K562 (cell line): ENCODE data around the gene ALK. TPM values are rescaled to one million over a fixed set of nuclear protein-coding genes. Genes with fewer than 3 reads are reported as not detected.

ENCODE experiments used
- ATAC-seq: fragments of 200-7000 bp; cut with Tn5 transposase; 3 replicates; pipeline ENCODE4 v1.9.1; 2020; ENCODE audit warnings: moderate library complexity
- BruUV-seq: library from RNA; stranded (reverse); fragments of 400-500 nt; replicated peaks from 2 replicates; lab custom pipeline; 2021; lab: Mats Ljungman, UMichigan
- CTCF ChIA-PET: fragments of 300-600 bp; formaldehyde crosslinking; extraction: SDS; loops from one replicate; lab custom pipeline; 2021; ENCODE audit warnings: low intra/inter-chr PET ratio; lab: Yijun Ruan, JAX
- POLR2A ChIA-PET: fragments of 300-600, 350-650 bp; sonication (Branson Sonifier 250); formaldehyde crosslinking; extraction: SDS; loops from one replicate; lab custom pipeline; 2021; ENCODE audit warnings: antibody characterized with exemption, inconsistent platforms; lab: Yijun Ruan, JAX
- DNase-seq, 4 experiments: peaks; one replicate each; pipeline versions ENCODE4 v3.0.0 to v3.0.0-alpha.2; 2011 to 2018; ENCODE audit warnings: low spot score in 3 of 4, mixed read lengths in 3 of 4; ENCODE audit errors: extremely low read depth in 1 of 4
- FAIRE-seq: peaks from 2 replicates; lab custom pipeline; 2011; peaks lifted over from hg19 to GRCh38; lab: Jason Lieb, UNC
- H2AFZ ChIP-seq: 2 replicates; pipeline ENCODE4 v1.6.0; 2011; ENCODE audit warnings: low read depth, low read length, control low read depth, inconsistent platforms
- H3K27ac ChIP-seq: fragments of 200-600 bp; 3 replicates; pipeline ENCODE4 v1.8.0; 2011; ENCODE audit warnings: low read depth, mild to moderate bottlenecking, control low read depth, inconsistent platforms, low read length, moderate library complexity, mixed read lengths; ENCODE audit errors: extremely low read depth
- H3K27me3 ChIP-seq, 2 experiments: fragments of 300-600 bp in 1 of 2; 2 replicates in 1 of 2; 3 replicates in 1 of 2; pipeline versions ENCODE4 v1.6.0 to v1.8.0; 2011; ENCODE audit warnings: inconsistent platforms in 2 of 2, low read length in 2 of 2, mild to moderate bottlenecking in 1 of 2, mixed read lengths in 1 of 2, moderate library complexity in 1 of 2; ENCODE audit not compliant: control insufficient read depth in 2 of 2, insufficient read depth in 2 of 2
- H3K36me3 ChIP-seq: fragments of 300-600 bp; 3 replicates; pipeline ENCODE4 v1.8.0; 2011; ENCODE audit warnings: mild to moderate bottlenecking, low read length, inconsistent platforms; ENCODE audit not compliant: control insufficient read depth, insufficient read depth
- H3K4me1 ChIP-seq, 2 experiments: fragments of 200-600 bp in 1 of 2; replicated peaks in 1 of 2; 2 replicates in 1 of 2; 3 replicates in 1 of 2; pipeline versions ENCODE4 v1.5.1 to v1.8.0; 2011; ENCODE audit warnings: inconsistent platforms in 2 of 2, low read length in 2 of 2, mild to moderate bottlenecking in 1 of 2, mixed read lengths in 1 of 2, moderate library complexity in 1 of 2; ENCODE audit not compliant: control insufficient read depth in 2 of 2, insufficient read depth in 2 of 2
- H3K4me2 ChIP-seq: 2 replicates; pipeline ENCODE4 v1.6.1; 2011; ENCODE audit warnings: low read length, control low read depth, inconsistent platforms, mixed read lengths; ENCODE audit not compliant: insufficient read depth
- H3K4me3 ChIP-seq: fragments of 200-600 bp; sonication (generic), shearing (Covaris generic); 2 replicates; pipeline ENCODE4 v1.5.1; 2016; ENCODE audit warnings: control low read depth, inconsistent platforms
- H3K79me2 ChIP-seq: fragments of 200-600 bp; 3 replicates; pipeline ENCODE4 v1.8.0; 2011; ENCODE audit warnings: low read length, inconsistent platforms; ENCODE audit not compliant: control insufficient read depth, insufficient read depth
- H3K9ac ChIP-seq, 2 experiments: 2 replicates each; pipeline versions ENCODE4 v1.6.0 to v1.6.1; 2011; ENCODE audit warnings: low read depth in 2 of 2, low read length in 2 of 2, control low read depth in 1 of 2, inconsistent platforms in 1 of 2, mild to moderate bottlenecking in 1 of 2, mixed read lengths in 1 of 2; ENCODE audit not compliant: insufficient read depth in 1 of 2
- H3K9me1 ChIP-seq: one replicate; pipeline ENCODE4 v1.6.0; 2011; ENCODE audit warnings: inconsistent platforms, mild to moderate bottlenecking, low read length, moderate library complexity; ENCODE audit not compliant: control insufficient read depth, insufficient read depth
- H3K9me3 ChIP-seq: replicated peaks from 2 replicates; pipeline ENCODE4 v1.5.1; 2011; ENCODE audit warnings: low read depth, low read length, inconsistent platforms; ENCODE audit not compliant: control insufficient read depth, insufficient read depth
- H4K20me1 ChIP-seq: replicated peaks from 2 replicates; pipeline ENCODE4 v1.6.1; 2011; ENCODE audit warnings: low read length, inconsistent platforms, mixed read lengths; ENCODE audit not compliant: control insufficient read depth, insufficient read depth
- ATF6 ChIP-seq: sonication (generic); formaldehyde crosslinking; IDR thresholded peaks from 2 replicates; pipeline ENCODE4 v1.4.0; 2020; ENCODE audit warnings: mild to moderate bottlenecking, missing genetic modification reagents
- CREB5 ChIP-seq: fragments of 250-450 bp; sonication (Bioruptor Pico); IDR thresholded peaks from 2 replicates; pipeline ENCODE4 v1.5.0; 2020; ENCODE audit warnings: mild to moderate bottlenecking
- CREBBP ChIP-seq: IDR thresholded peaks from one replicate; pipeline ENCODE4 v1.6.1; 2012; ENCODE audit warnings: low read depth, mild to moderate bottlenecking, control low read depth, inconsistent platforms, low read length
- MBD2 ChIP-seq: sonication (generic); IDR thresholded peaks from 2 replicates; pipeline ENCODE4 v1.6.1; 2016; ENCODE audit warnings: low read depth, borderline replicate concordance
- NFRKB ChIP-seq: fragments of 450-650 bp; IDR thresholded peaks from 2 replicates; pipeline ENCODE4 v1.6.1; 2016; ENCODE audit warnings: low read depth
- PHB2 ChIP-seq: fragments of 450-650 bp; IDR thresholded peaks from 2 replicates; pipeline ENCODE4 v1.6.1; 2017; ENCODE audit warnings: low read depth
- PYGO2 ChIP-seq: fragments of 450-650 bp; IDR thresholded peaks from 2 replicates; pipeline ENCODE4 v1.6.1; 2016; ENCODE audit warnings: mild to moderate bottlenecking, missing genetic modification characterization, moderate library complexity, missing compliant biosample characterization
- RAD21 ChIP-seq, 2 experiments: fragments of 250-450 bp in 1 of 2; fragments of 450-650 bp in 1 of 2; sonication (Bioruptor Pico) in 1 of 2; formaldehyde crosslinking in 1 of 2; IDR thresholded peaks in 1 of 2; conservative IDR thresholded peaks in 1 of 2; 2 replicates each; pipeline versions ENCODE4 v1.4.0 to v1.8.0; 2020 to 2022; ENCODE audit warnings: mild to moderate bottlenecking in 2 of 2, moderate library complexity in 1 of 2
- ZBTB43 ChIP-seq: sonication (generic); formaldehyde crosslinking; IDR thresholded peaks from 2 replicates; pipeline ENCODE4 v1.8.0; 2023; ENCODE audit warnings: mild to moderate bottlenecking, missing genetic modification reagents
- ZHX1 ChIP-seq: fragments of 150-350 bp; conservative IDR thresholded peaks from 2 replicates; pipeline ENCODE4 v1.6.1; 2014; ENCODE audit warnings: low read length
- ZNF175 ChIP-seq: fragments of 200-800 bp; sonication (Bioruptor generic); IDR thresholded peaks from 2 replicates; pipeline ENCODE4 v1.6.1; 2016; ENCODE audit warnings: low read depth, mild to moderate bottlenecking, missing genetic modification characterization, missing compliant biosample characterization
- ZNF277 ChIP-seq: fragments of 250-450 bp; sonication (Bioruptor Pico); IDR thresholded peaks from 2 replicates; pipeline ENCODE4 v1.8.0; 2022; ENCODE audit warnings: inconsistent platforms, mild to moderate bottlenecking, moderate library complexity, borderline replicate concordance
- ZNF507 ChIP-seq: conservative IDR thresholded peaks from 2 replicates; pipeline ENCODE4 v1.6.1; 2017; ENCODE audit warnings: missing genetic modification characterization, missing compliant biosample characterization
- ZNF696 ChIP-seq: fragments of 250-450 bp; sonication (Bioruptor Pico); conservative IDR thresholded peaks from 2 replicates; pipeline ENCODE4 v1.4.0; 2020; ENCODE audit warnings: mild to moderate bottlenecking, moderate library complexity
- WGBS: fragments of 100-300 bp; shearing (Covaris generic); methylation state at CpG from one replicate; pipeline ENCODE4 v1.1.6; 2016; ENCODE audit warnings: low coverage, mixed read lengths; ENCODE audit not compliant: insufficient coverage; ENCODE audit errors: missing lambda C conversion rate; 5-methylcytosine and 5-hydroxymethylcytosine counted together
- in situ Hi-C: fragments of 300-500 bp; cut with MboI; formaldehyde crosslinking; loops from 4 replicates; pipeline ENCODE4 v1.15.0; 2018; ENCODE audit warnings: inconsistent platforms, mixed read lengths
- intact Hi-C: fragments of 100-400 bp; cut with micrococcal nuclease; formaldehyde crosslinking; loops from 2 replicates; pipeline ENCODE4 v1.14.2; 2022
- polyA plus RNA-seq, 8 experiments: library from polyadenylated mRNA; depleted of rRNA in 4 of 8; stranded (reverse) in 5 of 8; unstranded in 3 of 8; fragments of >200 nt; fragmentation: Nextera tagmentation in 2 of 8; fragmentation: Illumina TruSeq in 1 of 8; extraction: Ambion mirVana in 2 of 8; extraction: Trizol in 1 of 8; gene quantifications; 2 replicates each; pipeline versions ENCODE4 v1.2.1 to v1.2.3, GENCODE V29; 2011 to 2014; ENCODE audit warnings: inconsistent platforms in 1 of 8, missing spikeins in 1 of 8
- total RNA-seq, 7 experiments: library from RNA; depleted of rRNA in 6 of 7; stranded (reverse); fragments of >200 nt in 6 of 7; fragmentation: Illumina TruSeq in 2 of 7; extraction: Trizol in 2 of 7; gene quantifications; 2 replicates each; pipeline versions ENCODE4 v1.2.1 to v1.2.3, GENCODE V29; 2011 to 2021; ENCODE audit warnings: low replicate concordance in 1 of 7

ALK gene
- total and polyA plus RNA-seq, 9 of the 15 experiments (the other 6 are each of a cell fraction or from before 2014, with no cell fraction given) = not detected

- no peak for DNase-seq
- Histone ChIP-seq H3K36me3 (no peaks in the 10 kb centered on the region), H4K20me1 (0 out of 2 replicates have a peak, but pooled peaks cover 2% of the 10 kb centered on the region), H3K27ac (no peak overlapping the region), H3K9me3 (no peaks in the 10 kb centered on the region), H3K79me2 (no peaks in the 10 kb centered on the region), H3K9me1 (no peaks in the 10 kb centered on the region), H3K4me3 (no peak overlapping the region), H2AFZ (no peak overlapping the region), H3K27me3 (peaks cover 2 to 15% of the 10 kb centered on the region in 2 experiments; a peak in 2 of 5 replicates), H3K4me1 (no peaks in the 10 kb centered on the region), H3K9ac (no peak overlapping the region), H3K4me2 (no peak overlapping the region)
- BruUV-seq = no TSS peak
- in situ Hi-C loops = no loop called here
- ChIA-PET CTCF (no interaction called here), POLR2A (interaction anchor here (0.6 kb wide), 1 partner anchor 443 kb away, joined by 3 read pairs; no protein-coding TSS in a partner anchor)
- no peak for ATAC-seq
- intact Hi-C loops = no loop called here
- FAIRE-seq = no peak
- WGBS = 0% methylated on average over 2 of the region's 2 CpGs
- TF ChIP-seq ZBTB43 (CRISPR knock-in tag) (no peak), ATF6 (CRISPR knock-in tag) (no peak), ZNF175 (CRISPR knock-in tag) (no peak), CREBBP (no peak), MBD2 (no peak), PHB2 (no peak), CREB5 (CRISPR knock-in tag) (no peak), ZHX1 (no peak), ZNF507 (tag) (no peak), RAD21 (CRISPR knock-in tag; conservative IDR thresholded peaks at IDR 0.05 in 1 of 2, IDR thresholded peaks at IDR 0.05 in 1 of 2) (no peak), PYGO2 (no peak), ZNF696 (CRISPR knock-in tag) (no peak), NFRKB (no peak), ZNF277 (no peak)
These were observed 348.2 kb downstream of the ALK start for GRCh38 chr2:29573147-29573546.
